HG03060 (cell line): ENCODE results near the gene SHTN1.

Source experiments
- ATAC-seq: cut with Tn5 transposase; IDR thresholded peaks from one replicate; pipeline ENCODE4 v1.9.1; 2021; ENCODE audit warnings: low read depth, moderate number of reproducible peaks; ENCODE audit not compliant: unreplicated experiment

Gene SHTN1

DNA sequence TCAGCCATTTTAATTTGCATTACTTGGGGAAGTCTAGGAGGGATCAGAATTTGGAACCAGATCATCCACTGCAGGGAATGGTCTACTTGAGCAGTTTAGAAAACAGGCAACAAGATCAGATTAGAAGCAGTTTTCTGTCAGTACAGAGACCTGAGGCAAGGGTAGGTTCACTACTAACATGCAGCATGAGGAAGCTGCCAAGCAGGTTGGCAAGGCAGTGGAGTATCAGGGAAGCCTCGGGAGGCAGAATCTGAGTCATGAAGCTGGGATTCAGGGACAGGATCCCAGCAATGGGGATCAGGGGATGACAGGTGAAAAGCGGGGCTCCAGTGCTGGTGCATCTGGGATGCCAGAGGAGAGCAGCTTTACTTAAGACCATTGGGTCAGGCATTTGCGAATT lies 127.6 kb downstream of the SHTN1 start:
- no peak for ATAC-seq

DNA sequence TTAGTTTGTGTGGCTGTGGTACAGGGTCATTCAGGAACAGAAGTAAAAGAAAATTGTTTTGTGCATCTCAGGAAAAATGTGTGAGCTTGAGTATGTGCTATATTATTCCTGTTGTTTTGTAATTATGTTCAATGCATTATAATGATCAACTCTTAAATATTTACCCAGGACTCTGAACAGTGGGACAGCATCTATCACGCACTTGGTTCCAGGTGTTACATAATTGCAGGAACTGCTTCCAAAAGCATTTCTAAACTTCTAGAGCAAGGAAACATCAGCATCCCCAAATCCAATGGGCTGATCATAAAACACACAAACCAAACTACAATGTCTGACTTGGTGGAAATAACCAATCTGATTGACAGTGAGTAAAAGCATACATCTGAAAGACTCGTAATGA lies 129.1 kb downstream of the SHTN1 start:
- ATAC-seq, result no peak

DNA sequence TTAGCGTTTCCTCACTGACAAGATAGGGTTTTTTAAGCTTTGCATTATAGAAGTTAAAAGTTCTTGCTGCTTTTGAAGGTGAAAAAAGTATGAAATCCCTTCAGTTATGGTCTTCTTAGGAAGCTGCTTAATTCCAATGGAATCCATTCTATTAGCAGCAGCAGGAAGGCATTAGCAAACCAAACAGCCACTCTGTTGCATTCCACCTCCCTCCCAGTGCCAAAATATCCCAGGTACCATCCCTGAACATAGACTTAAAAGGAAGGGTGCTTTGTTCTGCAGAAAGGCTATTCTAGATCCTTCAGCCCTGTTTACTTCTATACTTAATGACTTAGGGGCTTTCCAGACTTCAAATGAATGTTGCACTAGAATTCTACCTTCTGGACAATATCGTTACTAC lies 131.9 kb downstream of the SHTN1 start:
- ATAC-seq, result no peak

DNA sequence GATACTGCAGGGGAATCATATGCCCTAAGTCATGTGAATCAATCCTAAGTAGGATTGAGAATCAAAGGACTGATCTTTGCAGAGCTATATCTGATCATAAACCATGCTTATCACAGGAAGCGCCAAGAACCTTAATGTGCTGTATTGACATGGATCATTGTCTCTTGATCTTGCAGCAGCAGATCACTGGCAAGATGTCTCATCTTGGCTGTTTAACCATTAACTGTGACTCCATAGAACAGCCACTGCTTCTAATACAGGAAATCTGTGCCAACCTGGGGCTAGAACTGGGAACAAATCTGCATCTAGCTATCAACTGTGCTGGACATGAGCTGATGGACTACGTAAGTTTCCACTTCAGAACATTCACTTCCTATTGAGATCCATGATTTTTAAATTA lies 134.0 kb downstream of the SHTN1 start:
- no peak for ATAC-seq

DNA sequence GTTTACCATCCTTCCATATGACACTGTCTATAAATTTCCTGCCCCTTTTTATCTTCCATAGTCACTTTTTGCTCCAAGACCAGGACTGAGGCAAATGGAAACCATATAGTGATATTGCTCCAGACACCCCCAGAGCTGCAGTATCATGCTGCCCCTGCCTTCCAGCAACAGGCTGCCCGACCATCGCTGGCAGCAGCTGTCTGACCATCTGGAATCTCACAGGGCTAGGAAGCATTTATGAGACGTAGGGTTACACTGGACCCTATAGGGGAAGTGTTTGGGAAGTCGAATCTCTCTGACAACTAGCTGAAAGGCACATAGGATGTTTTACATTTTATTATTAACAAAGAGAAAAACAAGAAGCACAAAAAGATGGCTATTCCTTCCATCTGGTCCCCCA lies 136.3 kb downstream of the SHTN1 start:
- no peak for ATAC-seq

DNA sequence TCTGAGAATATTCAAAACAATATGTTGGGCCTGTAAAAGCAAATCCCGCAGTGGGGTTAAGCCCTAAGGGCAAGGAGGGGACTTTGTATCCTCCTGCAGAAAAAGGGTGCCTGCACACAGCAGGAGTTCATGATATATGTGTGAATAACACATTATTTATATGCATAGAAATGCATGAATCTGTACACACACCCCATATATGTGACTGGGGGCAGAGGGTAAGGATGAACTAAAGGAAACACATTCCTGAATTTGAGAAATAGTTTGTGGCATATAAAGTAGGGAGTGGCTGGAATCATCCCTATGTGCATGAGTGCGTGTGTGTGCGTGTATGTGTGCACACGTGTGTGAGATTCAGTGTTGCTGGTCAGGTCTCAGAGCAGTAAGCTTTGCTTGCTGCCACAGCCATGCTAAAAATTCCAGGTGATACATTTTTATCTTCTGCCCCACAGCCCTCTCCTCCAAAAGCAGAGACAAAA lies 136.8 kb downstream of the SHTN1 start:
- no peak for ATAC-seq

DNA sequence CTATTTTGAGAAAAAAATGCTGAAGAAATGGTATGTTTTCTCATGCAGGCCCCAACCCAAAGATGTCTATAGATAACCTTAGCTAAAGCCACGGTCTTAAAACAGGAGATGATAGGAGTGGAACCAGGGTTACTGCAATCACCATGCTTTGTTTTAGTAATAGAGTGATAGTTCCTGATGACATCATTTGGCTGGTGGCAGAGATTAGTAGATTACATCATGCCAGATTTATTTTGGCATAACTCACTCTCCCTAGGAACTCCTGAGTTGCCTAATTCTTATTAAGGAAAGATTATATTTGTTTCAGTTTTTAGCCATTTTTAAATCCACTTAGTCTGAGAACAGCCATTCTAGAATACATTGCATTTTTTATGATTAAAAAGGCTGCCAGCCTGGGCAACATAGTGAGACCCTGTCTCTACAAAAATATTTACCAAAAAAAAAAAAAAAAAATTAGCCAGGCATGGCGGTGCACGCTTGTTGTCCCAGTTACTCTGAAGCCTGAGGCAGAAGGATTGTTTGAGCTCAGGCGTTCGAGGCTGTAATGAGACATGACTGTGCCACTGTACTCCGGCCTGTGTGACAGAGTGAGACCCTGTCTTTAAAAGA lies 137.9 kb downstream of the SHTN1 start:
- ATAC-seq, result no peak

DNA sequence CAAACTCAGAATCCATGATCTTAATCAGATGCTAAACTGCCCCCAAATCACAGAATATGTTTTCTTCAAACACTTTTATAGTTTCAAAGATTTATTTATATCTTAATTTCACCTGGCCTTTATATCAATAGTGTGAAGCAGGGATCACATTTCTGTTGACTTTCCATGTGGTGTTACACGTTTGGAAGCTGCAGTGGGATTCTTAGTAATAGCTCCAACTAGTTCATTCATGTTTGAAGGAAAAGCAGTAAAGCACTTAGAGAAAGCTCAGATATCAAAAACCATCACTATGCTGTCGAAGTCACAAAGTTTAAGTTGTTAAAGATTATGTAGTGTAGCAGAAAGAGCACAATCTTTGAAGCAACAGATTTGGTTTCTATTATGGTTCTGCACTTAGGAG lies 138.9 kb downstream of the SHTN1 start:
- no peak for ATAC-seq

DNA sequence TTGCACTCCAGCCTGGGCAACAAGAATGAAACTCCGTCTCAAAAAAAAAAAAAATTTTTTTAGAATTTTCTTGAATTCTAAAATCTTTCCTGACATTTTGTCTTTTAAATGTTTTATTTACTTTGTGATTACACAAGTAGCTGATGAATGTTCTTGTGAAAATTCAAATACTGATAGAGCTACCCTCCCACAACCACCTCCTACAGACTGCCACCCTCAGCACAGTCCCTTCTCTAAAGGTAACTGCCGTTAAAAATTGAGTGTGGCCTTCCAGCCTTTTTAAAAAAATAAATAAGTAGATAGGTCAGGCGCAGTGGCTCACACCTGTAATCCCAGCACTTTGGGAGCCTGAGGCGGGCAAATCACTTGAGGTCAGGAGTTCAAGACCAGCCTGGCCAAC lies 140.6 kb downstream of the SHTN1 start:
- ATAC-seq, result no peak

DNA sequence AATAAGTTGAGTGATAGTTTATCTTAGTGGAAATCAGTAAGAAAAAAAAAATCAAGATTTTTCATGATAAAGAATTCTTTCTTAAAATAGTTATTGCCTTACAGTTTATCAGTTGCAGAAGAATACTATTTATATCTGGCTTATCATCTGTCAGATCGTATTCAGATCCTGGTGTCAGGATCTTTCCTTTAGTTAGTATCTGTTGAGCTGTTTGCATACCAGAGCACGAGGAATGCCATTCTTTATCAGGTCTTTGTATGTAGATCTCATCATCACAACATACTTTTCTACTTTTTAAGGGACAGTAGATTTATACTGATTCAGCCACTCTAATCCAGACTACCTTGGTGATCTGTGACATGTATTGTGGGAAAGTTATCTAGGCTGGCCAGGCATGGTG lies 143.2 kb downstream of the SHTN1 start:
- ATAC-seq, result no peak

DNA sequence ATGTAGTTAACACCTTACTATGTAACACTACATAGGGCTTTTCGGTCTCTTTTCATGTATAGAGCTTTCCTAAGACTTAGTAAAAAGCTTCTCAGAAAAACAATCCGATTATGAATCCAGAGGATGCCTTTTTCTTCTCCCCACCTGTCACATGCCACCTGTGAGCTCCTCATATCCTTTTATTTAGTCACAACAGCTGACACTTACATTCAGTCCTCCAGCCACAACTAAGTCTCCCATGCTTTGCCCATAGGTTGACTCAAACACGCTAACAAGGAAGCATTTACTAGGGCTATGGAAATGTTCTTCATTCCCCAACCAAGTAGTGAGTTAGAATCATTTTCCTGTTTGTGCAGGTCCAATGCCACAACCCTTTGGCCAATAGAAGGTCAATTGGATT lies 147.8 kb downstream of the SHTN1 start:
- ATAC-seq, result no peak

DNA sequence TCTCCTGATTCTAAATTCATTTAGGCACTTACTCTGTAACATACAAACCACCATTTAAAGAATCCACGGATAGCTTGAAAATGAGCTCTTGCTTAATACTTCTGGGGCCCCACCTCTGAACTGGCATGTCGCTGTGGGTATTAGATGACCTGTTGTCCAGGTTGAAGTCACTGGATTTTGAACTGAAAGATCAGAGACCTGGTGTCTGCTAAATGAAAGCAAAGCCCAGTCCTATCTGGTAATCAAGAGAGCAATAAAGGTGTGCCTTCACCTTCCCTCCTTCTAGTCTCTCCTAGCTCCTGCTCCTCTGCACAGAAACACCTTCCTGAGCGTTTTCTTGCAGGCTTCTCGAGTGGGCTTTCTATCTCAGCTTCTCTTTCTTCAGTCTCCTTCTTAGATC lies 151.3 kb downstream of the SHTN1 start:
- ATAC-seq, result no peak

DNA sequence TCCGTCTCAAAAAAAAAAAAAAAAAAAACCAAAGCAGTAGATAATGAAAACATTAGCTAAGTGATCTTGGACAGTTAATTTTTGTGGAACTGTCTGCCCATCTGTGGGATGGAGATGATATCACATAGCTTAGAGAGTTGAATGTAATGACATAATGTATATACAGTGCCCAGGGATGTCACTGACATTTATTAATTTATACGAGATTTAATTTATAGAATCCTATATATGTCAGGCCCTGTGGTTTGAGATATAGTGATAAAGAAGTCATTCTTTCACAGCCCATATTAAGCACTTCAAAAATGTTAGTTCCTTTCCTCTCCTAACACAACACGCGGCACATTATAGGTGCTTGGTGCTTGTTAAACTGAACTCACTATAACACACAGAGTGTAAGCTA lies 151.7 kb downstream of the SHTN1 start:
- ATAC-seq, result no peak

DNA sequence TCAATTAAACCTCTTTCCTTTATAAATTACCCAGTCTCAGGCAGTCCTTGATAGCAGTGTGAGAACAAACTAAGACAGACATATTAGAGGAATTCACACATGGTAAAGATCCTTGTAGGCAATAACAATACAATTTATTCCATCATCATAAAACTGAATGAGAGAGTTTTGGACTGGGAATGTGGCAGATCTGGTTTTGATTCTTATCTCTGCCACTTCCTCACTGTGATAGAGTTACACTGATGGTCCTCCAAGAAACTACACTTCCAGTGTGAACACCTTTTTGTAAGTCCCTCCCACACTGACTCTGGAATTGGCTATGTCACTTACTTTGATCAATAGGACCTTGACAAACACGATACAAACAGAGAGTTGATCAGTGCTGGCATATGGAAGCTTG lies 152.7 kb downstream of the SHTN1 start:
- ATAC-seq, result no peak

DNA sequence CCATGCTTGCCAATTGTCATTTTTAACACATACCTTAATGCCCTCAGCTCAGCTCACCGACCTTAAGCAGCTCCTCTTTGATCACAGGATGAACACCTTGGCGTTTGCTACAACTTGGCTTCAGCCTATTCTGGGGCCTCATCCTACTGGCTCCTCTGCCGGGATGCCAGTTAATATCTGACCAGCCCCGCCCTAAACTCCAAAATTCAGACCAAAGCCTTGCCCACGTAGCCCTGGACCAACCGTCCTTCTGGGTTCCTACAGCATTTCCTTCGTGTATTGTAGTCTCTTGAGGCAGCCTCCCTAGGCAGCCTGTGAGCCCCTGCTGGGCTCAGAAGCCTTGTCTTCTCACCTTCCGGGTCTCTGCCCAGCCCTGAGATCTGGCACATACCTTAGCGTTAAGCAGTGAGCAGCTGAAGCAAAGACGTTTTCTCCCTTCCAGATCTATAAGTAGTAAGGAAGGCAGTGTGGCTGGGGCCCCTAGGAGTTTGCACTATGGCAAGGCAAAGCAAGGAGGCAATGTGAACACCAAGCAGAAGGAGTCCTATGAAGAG lies 154.9 kb downstream of the SHTN1 start:
- no peak for ATAC-seq

DNA sequence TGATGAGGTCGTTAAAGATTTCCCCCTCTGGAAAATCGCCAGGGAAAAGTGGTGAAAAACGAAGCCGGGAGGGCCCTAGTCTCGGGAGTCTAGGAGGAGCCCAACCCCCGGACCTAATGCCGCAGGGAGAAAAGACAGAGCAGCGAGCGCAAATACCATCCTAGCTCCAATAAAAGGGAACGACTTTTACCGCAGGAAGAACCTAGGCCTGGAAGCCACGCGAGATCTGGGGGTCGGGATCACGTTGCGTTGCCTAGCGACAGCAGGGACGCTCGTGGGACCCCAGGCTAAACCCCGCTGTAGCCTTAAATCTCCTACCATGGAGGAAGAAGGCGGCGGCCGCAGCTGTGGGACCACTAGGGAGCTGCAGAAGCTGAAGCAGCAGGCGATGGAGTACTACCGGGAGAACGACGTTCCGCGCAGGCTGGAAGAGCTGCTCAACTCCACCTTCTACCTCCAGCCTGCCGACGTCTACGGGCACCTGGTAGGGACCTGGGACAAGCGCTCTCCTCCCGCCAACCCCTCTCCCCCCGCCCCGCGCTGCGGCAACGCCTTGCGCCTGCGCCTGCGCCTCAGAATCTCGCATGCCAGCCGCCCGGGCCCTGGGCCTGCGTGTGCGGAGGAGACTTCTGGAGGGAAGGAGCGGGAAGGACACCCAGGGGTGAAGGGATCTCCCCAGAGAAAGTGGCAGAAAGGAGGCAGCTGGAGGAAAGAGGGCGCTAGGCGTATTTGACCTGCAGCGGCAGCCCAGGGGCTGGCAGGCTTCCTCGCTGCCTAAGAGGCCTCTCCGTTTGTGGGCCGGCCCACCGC lies 155.5 kb downstream of the SHTN1 start, which contains the start of gene ENO4:
Gene ENO4 (plus strand): TSS at position 252 of the 810 bp plus-strand sequence. CDS start 68 bp downstream, at position 320.
- peak; percentile 36 for ATAC-seq

DNA sequence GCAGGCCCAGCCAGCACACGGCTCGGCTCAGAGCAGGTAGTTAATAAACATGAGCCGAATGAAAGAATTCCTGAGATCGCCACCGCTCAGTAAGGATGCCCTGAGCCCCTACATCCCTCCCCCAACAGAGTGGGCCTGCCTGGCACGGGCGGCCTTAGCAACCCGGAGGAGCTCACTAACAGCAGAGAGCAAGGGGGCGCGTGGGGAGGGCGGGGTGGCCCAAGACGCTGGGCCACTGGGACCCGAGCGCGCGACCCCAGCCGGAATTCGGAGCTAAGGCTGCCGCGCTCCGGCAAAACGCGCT lies 156.1 kb downstream of the SHTN1 start:
- no peak for ATAC-seq

DNA sequence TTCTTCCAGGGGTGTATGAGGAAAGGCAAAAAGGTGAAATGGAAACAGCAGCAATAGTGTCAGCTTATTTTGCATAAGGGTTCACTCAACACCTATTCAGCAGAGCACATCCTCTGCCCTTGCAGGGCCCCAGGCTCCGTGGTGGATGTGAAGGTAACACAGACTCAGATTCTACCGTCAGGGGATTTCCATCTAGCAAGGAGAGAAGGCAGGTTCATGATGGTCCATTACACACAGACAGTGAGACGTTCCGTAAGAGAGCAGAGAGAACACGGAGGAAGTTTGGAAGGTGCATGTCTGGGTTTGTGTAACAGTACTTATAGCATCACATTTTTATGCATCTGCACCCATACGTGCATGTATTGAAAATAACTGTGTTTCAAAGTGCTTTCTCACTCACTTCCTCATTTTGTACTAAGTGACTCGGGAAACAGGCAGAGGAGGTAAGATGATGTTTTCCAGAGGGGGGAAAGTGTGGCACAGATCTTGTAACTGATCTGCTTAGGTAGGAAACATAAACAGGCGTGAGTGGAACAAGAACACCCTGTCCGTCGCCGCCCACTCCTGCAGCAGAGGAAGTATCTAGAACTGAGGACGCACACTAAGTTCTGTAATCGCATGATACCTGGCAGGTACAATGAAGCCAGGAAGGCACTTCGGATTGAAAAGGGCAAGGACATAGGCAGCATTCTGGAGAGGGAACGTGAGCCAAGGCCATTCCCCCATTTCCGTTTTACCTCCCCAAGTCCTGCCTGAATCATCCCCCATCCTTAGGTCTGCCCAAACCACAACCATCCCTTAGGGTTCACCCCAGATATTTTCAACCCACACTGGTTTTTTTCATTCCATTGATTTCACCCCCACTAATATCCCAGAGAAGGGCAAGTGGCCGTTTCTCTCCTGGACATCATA lies 156.7 kb downstream of the SHTN1 start:
- ATAC-seq, result peak; percentile 67

DNA sequence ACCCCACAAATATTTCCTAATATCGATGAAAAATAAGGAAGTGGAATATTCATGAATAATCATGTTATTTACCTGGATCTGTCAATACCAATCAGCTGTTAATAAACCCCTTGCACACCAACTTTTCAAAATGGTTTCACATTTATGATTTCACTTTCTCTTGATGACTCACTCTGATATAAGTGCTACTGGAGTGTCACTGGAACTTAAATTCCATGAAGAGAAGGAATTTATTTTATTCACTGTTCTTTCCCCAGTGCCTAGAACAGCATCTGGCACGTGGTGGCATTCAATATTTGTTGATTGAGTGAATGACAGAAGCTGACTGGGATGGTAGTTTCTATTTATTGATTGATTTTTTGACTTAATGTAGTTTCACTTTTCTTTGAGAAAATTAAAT lies 159.2 kb downstream of the SHTN1 start:
- no peak for ATAC-seq

DNA sequence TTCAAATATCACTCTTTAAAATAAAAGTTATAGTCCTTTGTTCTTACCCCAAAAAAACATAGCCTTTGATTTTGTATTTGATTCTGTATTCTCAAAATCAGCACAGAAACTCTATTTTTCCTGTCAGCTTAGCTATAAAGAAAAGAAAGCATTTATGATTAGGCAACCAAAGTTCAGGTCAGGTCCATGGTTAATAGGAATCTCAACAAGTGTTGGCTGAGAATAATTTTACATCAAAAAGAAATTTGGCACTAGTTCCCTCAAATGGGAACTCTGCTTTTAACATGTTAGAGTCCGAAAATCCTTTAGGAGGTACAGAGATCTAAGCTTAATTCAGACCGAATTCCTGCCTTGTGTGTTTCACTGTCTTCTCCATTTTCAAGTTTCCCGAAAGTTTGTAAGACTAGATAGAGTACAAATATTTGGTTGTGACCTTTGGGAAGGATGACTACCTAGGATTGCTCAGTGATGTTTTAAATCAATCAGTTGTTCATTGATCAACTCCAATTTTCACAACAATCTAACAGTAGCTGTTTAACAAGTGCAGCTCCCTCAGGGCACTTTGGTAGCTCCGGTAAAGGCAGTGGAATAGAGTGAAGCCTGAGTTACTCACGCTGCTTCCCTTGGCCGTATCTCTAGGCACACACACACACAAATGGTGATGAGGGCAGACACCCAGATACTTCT lies 164.5 kb downstream of the SHTN1 start:
- ATAC-seq, result no peak
